Measurements from ENCODE around the gene C19orf12.
"Not testable (repeated sequence)": the region's sequence is repeated elsewhere in the genome, so short reads cannot be mapped to it uniquely, and the experiment has no call there.

DNA sequence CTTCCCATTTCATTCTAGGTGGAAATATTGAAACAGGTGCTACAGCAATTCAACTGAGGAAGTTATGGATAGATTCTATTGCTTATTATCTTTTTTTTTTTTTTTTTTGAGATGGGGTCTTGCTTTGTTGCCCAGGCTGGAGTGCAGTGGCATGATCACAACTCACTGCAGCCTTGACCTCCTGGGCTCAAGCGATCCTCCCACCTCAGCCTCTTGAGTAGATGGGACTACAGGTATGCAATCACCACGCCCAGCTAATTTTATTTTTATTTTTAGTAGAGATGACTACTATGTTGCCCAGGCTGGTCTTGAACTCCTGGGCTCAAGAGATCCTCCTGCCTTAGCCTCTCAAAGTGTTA lies 5.6 kb downstream of the C19orf12 start:
- TF ChIP-seq SPI1 (IDR thresholded peaks at IDR 0.05; ENCODE audit: low read depth, low read length); POLR2AphosphoS5 (IDR thresholded peaks at IDR 0.05; ENCODE audit: low read depth, low read length); POLR2A (IDR thresholded peaks at IDR 0.05; ENCODE audit: low read depth, low read length); PAX5 (IDR thresholded peaks at IDR 0.05; ENCODE audit: insufficient read depth, low read length, severe bottlenecking); TAF1 (IDR thresholded peaks at IDR 0.05; ENCODE audit: low read depth, low read length); POU2F2 (IDR thresholded peaks at IDR 0.05; ENCODE audit: low read depth, low read length): not testable (repeated sequence)

Data from GM12891 (cell line).